Kidney (tissue), 14 donors: ENCODE measurements around the gene PPP4R2. TPM values are rescaled to one million over a fixed set of nuclear protein-coding genes. Genes with fewer than 3 reads are reported as not detected.

Experiments used
- DNase-seq, 5 donors: peaks; one replicate each; pipeline ENCODE4 v3.0.0-alpha.2; 2013 to 2020
- FAIRE-seq: peaks from 2 replicates; lab custom pipeline; 2012; peaks lifted over from hg19 to GRCh38; lab: Jason Lieb, UNC
- H3K27ac ChIP-seq, 2 donors: one replicate each; pipeline ENCODE4 v1.7.0; 2013; ENCODE audit warnings: low read depth in 2 of 2, low read length in 2 of 2, inconsistent platforms in 1 of 2
- H3K27me3 ChIP-seq: one replicate; pipeline ENCODE4 v1.7.1; 2013; ENCODE audit warnings: low read length, inconsistent platforms; ENCODE audit not compliant: control insufficient read depth, insufficient read depth
- H3K36me3 ChIP-seq, 3 donors: one replicate each; pipeline versions ENCODE4 v1.7.0 to v1.7.1; 2013; ENCODE audit warnings: low read length in 3 of 3, control low read depth in 1 of 3, inconsistent platforms in 1 of 3; ENCODE audit not compliant: insufficient read depth in 3 of 3, control insufficient read depth in 2 of 3
- H3K4me1 ChIP-seq, 3 donors: one replicate each; pipeline versions ENCODE4 v1.7.0 to v1.7.1; 2013; ENCODE audit warnings: low read length in 3 of 3, inconsistent platforms in 1 of 3, low read depth in 1 of 3; ENCODE audit not compliant: control insufficient read depth in 2 of 3, insufficient read depth in 2 of 3
- H3K4me3 ChIP-seq, 3 donors: one replicate each; pipeline versions ENCODE4 v1.7.0 to v1.8.1; 2013; ENCODE audit warnings: low read length in 3 of 3, control low read depth in 1 of 3, inconsistent platforms in 1 of 3
- H3K9ac ChIP-seq, 3 donors: one replicate each; pipeline versions ENCODE4 v1.7.0 to v1.7.1; 2013; ENCODE audit warnings: low read length in 3 of 3, control low read depth in 1 of 3, inconsistent platforms in 1 of 3
- H3K9me3 ChIP-seq, 3 donors: one replicate each; pipeline versions ENCODE4 v1.7.0 to v1.7.1; 2013; ENCODE audit warnings: low read length in 3 of 3, control low read depth in 1 of 3, inconsistent platforms in 1 of 3; ENCODE audit not compliant: control insufficient read depth in 2 of 3, insufficient read depth in 1 of 3
- intact Hi-C: fragments of 100-400 bp; cut with DNase I; formaldehyde crosslinking; loops from one replicate; pipeline ENCODE4 v1.11.1; 2022
- polyA plus RNA-seq: library from polyadenylated mRNA; stranded (reverse); fragments of 350-450 nt; fragmentation: Illumina TruSeq; extraction: RNeasy Lipid Tissue Mini Kit (QIAGEN cat#74804); gene quantifications from one replicate; pipeline ENCODE4 v1.2.3, GENCODE V29; 2014; ENCODE audit warnings: low read depth, low replicate concordance; ENCODE audit not compliant: insufficient read depth
- total RNA-seq: library from RNA; stranded (reverse); fragmentation: NEBNext Ultra II Directional; extraction: Animal tissue kit (Norgen Biotek cat#: 25700); gene quantifications from one replicate; pipeline ENCODE4 v1.2.1, GENCODE V29; 2021
- TF ChIP-seq, protein P1 (sequence below): IDR thresholded peaks from 3 replicates; pipeline ENCODE4 v1.5.1; 2012; ENCODE audit warnings: mild to moderate bottlenecking, moderate library complexity, borderline replicate concordance; ENCODE audit not compliant: insufficient read depth; ENCODE audit errors: extremely low read depth
- donor health status: control.
- donor health status: control.
- donor health status: control.
- donor health status: control.
- donor health status: control.
- donor health status: DM: yes; HTN: yes; CAD: no.
- donor health status: Normal renal cell carcinoma (clear cell type).

The PPP4R2 gene
- total and polyA plus RNA-seq, 2 donors from 2014 or later: 14.5 to 72.0 TPM

DNA sequence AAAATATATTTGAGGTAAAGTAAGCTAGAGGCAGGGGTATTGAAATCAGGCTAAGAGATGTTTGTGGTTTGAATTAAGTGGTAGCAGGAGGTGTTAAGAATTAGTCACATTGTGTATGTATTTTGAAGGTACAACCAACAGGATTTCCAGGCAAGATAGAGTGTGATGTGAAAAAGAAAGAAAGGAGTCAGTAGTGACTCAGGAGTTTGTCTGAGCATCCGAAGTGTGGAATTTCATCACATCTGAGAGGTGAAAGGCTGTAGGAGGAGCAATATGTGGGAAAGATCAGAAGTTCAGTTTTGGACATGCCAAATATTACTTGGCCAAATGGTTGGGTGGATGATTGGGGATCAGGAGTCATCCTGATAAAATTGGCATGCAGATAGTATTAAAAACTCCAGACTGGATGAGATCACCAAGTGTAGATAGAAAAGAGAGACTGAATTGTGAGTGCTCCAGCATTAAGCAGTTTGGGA is 32.7 kb downstream of the PPP4R2 start:
- FAIRE-seq (no peak), DNase-seq (no peak)
- H3K4me3 ChIP-seq: no peak overlapping the region
- H3K4me1 ChIP-seq: peaks cover 0 to 11% (median 0%) of the 10 kb centered on the region in 3 donors
- TF ChIP-seq, protein P1, sequence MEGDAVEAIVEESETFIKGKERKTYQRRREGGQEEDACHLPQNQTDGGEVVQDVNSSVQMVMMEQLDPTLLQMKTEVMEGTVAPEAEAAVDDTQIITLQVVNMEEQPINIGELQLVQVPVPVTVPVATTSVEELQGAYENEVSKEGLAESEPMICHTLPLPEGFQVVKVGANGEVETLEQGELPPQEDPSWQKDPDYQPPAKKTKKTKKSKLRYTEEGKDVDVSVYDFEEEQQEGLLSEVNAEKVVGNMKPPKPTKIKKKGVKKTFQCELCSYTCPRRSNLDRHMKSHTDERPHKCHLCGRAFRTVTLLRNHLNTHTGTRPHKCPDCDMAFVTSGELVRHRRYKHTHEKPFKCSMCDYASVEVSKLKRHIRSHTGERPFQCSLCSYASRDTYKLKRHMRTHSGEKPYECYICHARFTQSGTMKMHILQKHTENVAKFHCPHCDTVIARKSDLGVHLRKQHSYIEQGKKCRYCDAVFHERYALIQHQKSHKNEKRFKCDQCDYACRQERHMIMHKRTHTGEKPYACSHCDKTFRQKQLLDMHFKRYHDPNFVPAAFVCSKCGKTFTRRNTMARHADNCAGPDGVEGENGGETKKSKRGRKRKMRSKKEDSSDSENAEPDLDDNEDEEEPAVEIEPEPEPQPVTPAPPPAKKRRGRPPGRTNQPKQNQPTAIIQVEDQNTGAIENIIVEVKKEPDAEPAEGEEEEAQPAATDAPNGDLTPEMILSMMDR: no peak
- H3K27ac ChIP-seq: no peak overlapping the region
- H3K9ac ChIP-seq: no peak overlapping the region
- H3K36me3 ChIP-seq: no peaks in the 10 kb centered on the region
- intact Hi-C loops: no loop called here
- no peaks in the 10 kb centered on the region for H3K27me3 ChIP-seq
- no peaks in the 10 kb centered on the region for H3K9me3 ChIP-seq

DNA sequence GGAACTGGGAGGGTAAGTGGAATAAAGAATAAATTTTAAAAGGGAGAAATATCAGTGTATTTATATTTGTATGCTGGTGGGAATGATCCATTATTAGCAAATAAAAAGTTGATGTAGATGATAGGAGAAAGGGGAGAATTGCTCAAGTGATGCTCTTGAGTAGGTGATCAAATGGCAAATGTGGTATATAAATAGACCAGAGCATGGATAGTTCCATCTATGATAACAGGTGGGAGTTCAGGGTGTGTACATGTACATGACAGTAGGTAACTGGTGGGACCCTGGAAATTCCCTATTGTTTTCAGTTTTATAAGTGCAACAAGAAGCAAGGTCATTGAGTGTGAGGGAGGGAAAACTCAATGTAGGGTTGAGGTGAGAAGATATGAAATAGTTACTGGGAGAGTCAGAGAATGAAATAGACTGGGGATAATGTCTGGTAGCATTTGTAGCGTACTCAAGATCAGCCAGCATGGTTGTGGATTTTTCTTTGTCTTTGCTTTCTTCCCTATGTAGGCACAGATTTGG is 33.5 kb downstream of the PPP4R2 start:
- Histone ChIP-seq H3K4me1 (peaks cover 0 to 12% (median 0%) of the 10 kb centered on the region in 3 donors), H3K27ac (no peak overlapping the region), H3K36me3 (no peaks in the 10 kb centered on the region), H3K9ac (no peak overlapping the region), H3K4me3 (no peak overlapping the region), H3K9me3 (no peaks in the 10 kb centered on the region), H3K27me3 (no peaks in the 10 kb centered on the region)
- TF ChIP-seq, protein P1: no peak
- DNase-seq: no peak
- intact Hi-C loops: no loop called here
- FAIRE-seq: no peak

DNA sequence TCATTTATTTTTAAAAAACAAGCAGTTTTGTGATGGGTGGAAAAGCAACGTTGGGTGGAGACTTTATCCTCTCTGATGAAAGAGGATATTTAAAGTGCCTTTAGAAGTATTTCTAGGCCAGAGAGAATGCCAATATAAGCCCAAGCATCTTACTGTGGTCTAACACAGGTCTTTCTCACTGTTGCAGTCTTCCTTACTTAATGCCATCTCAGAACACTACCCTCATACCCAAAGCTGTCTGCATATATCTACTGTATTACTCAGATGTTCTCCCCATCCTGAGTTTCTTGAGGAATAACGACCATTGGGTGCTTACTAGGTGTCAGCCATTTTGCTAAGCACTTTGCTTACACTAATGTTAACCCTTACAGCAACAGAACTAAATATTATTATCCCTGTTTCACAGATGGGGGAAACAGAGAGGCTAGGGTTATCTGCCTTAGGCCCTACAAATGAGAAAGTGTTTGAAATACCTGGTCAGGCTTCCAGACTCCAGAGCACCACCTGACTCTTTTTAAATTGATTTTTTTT is 35.0 kb downstream of the PPP4R2 start:
- intact Hi-C loops: no loop called here
- Histone ChIP-seq H3K36me3 (no peaks in the 10 kb centered on the region), H3K27me3 (no peaks in the 10 kb centered on the region), H3K4me1 (peaks cover 0 to 12% (median 0%) of the 10 kb centered on the region in 3 donors), H3K27ac (no peak overlapping the region), H3K4me3 (no peak overlapping the region), H3K9ac (no peak overlapping the region), H3K9me3 (no peaks in the 10 kb centered on the region)
- TF ChIP-seq, protein P1: no peak
- no peak for FAIRE-seq
- DNase-seq: no peak
